Smooth muscle cell (in vitro differentiated cells): Measurements from ENCODE around the gene SFMBT2. TPM values are rescaled to one million over a fixed set of nuclear protein-coding genes. Genes with fewer than 3 reads are reported as not detected.

Source experiments
- DNase-seq: peaks from one replicate; lab custom pipeline; 2025; ENCODE audit not compliant: unreplicated experiment; lab: John Stamatoyannopoulos, UW
- H2AFZ ChIP-seq: fragments of 200-600 bp; sonication (generic); 2 replicates; pipeline ENCODE4 v1.6.0; 2016; ENCODE audit warnings: antibody characterized with exemption, low read depth, mild to moderate bottlenecking
- H3F3A ChIP-seq: fragments of 200-600 bp; sonication (generic); 2 replicates; pipeline ENCODE4 v1.6.0; 2017; ENCODE audit warnings: antibody characterized with exemption, low read depth
- H3K27ac ChIP-seq: fragments of 200-600 bp; sonication (generic); 2 replicates; pipeline ENCODE4 v1.5.1; 2016; ENCODE audit warnings: low read depth, mild to moderate bottlenecking
- H3K27me3 ChIP-seq: fragments of 200-600 bp; sonication (generic); 2 replicates; pipeline ENCODE4 v1.6.1; 2016; ENCODE audit warnings: low read depth, mild to moderate bottlenecking
- H3K36me3 ChIP-seq: fragments of 200-600 bp; sonication (generic); 2 replicates; pipeline ENCODE4 v1.5.1; 2016; ENCODE audit warnings: low read depth
- H3K4me1 ChIP-seq: fragments of 200-600 bp; sonication (generic); 2 replicates; pipeline ENCODE4 v1.5.1; 2016; ENCODE audit warnings: low read depth
- H3K4me2 ChIP-seq: fragments of 200-600 bp; sonication (generic); 2 replicates; pipeline ENCODE4 v1.6.0; 2016; ENCODE audit warnings: mild to moderate bottlenecking
- H3K4me3 ChIP-seq: fragments of 200-600 bp; sonication (generic); 2 replicates; pipeline ENCODE4 v1.5.1; 2016; ENCODE audit warnings: mild to moderate bottlenecking
- H3K79me2 ChIP-seq: fragments of 200-600 bp; sonication (generic); 2 replicates; pipeline ENCODE4 v1.6.0; 2016; ENCODE audit warnings: low read depth, mild to moderate bottlenecking
- H3K9ac ChIP-seq: fragments of 200-600 bp; sonication (generic); 2 replicates; pipeline ENCODE4 v1.6.0; 2016; ENCODE audit warnings: low read depth
- H3K9me3 ChIP-seq: fragments of 200-600 bp; sonication (generic); replicated peaks from 2 replicates; pipeline ENCODE4 v1.5.1; 2016; ENCODE audit warnings: low read depth
- H4K20me1 ChIP-seq: fragments of 200-600 bp; sonication (generic); 2 replicates; pipeline ENCODE4 v1.6.0; 2016; ENCODE audit warnings: low read depth
- WGBS: methylation state at CpG from one replicate; pipeline ENCODE4 v1.1.7; 2016; ENCODE audit warnings: low lambda C conversion rate; 5-methylcytosine and 5-hydroxymethylcytosine counted together
- polyA plus RNA-seq: library from polyadenylated mRNA; unstranded; fragments of >200 nt; fragmentation: Nextera tagmentation; extraction: Ambion mirVana; gene quantifications from 2 replicates; pipeline ENCODE4 v1.2.1, GENCODE V29; 2016
- total RNA-seq: library from RNA; depleted of rRNA; stranded (reverse); fragments of >200 nt; gene quantifications from 2 replicates; pipeline ENCODE4 v1.2.3, GENCODE V29; 2014
- TF ChIP-seq, protein P1 (sequence below): fragments of 200-600 bp; sonication (generic); IDR thresholded peaks from 2 replicates; pipeline ENCODE4 v1.5.1; 2017; ENCODE audit warnings: borderline replicate concordance, mild to moderate bottlenecking, antibody characterized with exemption; ENCODE audit not compliant: insufficient read depth, poor library complexity, severe bottlenecking

The SFMBT2 gene
- total and polyA plus RNA-seq, 2 experiments from 2014 or later: 0.90 to 1.4 TPM

DNA sequence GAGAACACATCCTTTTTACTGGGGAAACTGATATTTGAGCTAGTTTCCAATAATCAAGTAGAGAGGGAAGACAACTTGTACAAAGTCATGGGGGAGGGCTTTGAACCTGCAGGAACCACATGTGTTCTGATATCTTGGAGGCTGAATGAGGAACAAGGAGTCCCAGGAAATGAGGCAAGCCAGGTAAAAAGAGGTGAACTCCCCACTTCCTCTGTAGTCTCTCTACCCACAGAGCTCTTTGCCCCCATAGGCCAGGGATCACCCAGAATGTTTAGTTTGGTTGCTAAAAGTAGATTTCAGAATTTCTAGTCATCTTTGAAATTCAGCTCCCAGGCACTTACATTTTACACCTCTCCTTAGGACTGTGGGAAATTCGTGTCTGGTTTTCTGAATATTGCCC lies 276.4 kb downstream of the SFMBT2 start:
- no peak for DNase-seq
- Histone ChIP-seq H3K4me3 (no peak overlapping the region), H3K9ac (no peak overlapping the region), H3K9me3 (no peaks in the 10 kb centered on the region), H3K27ac (no peak overlapping the region), H3K79me2 (no peaks in the 10 kb centered on the region), H3F3A (no peaks in the 10 kb centered on the region), H3K27me3 (peaks cover 12% of the 10 kb centered on the region), H3K4me1 (no peaks in the 10 kb centered on the region), H4K20me1 (no peaks in the 10 kb centered on the region), H2AFZ (no peak overlapping the region), H3K4me2 (no peak overlapping the region), H3K36me3 (no peaks in the 10 kb centered on the region)
- WGBS: 50% methylated on average over 1 of the region's 1 CpG
- TF ChIP-seq, protein P1, sequence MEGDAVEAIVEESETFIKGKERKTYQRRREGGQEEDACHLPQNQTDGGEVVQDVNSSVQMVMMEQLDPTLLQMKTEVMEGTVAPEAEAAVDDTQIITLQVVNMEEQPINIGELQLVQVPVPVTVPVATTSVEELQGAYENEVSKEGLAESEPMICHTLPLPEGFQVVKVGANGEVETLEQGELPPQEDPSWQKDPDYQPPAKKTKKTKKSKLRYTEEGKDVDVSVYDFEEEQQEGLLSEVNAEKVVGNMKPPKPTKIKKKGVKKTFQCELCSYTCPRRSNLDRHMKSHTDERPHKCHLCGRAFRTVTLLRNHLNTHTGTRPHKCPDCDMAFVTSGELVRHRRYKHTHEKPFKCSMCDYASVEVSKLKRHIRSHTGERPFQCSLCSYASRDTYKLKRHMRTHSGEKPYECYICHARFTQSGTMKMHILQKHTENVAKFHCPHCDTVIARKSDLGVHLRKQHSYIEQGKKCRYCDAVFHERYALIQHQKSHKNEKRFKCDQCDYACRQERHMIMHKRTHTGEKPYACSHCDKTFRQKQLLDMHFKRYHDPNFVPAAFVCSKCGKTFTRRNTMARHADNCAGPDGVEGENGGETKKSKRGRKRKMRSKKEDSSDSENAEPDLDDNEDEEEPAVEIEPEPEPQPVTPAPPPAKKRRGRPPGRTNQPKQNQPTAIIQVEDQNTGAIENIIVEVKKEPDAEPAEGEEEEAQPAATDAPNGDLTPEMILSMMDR: no peak

DNA sequence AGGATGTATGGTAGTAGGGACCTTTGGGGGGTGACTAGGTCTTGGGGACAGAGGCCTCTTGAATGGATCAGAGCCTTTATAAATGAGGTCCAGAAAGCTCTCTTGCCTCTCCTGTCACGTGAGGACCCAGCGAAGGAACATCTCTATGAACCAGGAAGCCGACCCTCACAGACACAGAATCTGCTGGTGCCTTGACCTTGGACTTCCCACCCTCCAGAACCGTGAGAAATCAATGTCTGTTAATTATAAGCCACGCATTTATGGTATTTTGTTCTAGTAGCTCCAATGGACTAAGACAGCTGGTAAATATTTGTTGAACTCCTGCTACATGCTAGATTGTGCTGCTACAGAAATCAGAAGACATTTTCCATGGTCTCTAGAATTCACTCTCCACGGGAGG lies 276.9 kb downstream of the SFMBT2 start:
- no peak for DNase-seq
- 93% methylated on average over 6 of the region's 6 CpGs for WGBS
- Histone ChIP-seq H3K27me3 (peaks cover 12% of the 10 kb centered on the region), H3F3A (no peaks in the 10 kb centered on the region), H3K79me2 (no peaks in the 10 kb centered on the region), H3K4me3 (no peak overlapping the region), H3K27ac (no peak overlapping the region), H3K36me3 (no peaks in the 10 kb centered on the region), H4K20me1 (no peaks in the 10 kb centered on the region), H2AFZ (no peak overlapping the region), H3K9ac (no peak overlapping the region), H3K4me2 (no peak overlapping the region), H3K4me1 (no peaks in the 10 kb centered on the region), H3K9me3 (no peaks in the 10 kb centered on the region)
- TF ChIP-seq, protein P1: no peak

DNA sequence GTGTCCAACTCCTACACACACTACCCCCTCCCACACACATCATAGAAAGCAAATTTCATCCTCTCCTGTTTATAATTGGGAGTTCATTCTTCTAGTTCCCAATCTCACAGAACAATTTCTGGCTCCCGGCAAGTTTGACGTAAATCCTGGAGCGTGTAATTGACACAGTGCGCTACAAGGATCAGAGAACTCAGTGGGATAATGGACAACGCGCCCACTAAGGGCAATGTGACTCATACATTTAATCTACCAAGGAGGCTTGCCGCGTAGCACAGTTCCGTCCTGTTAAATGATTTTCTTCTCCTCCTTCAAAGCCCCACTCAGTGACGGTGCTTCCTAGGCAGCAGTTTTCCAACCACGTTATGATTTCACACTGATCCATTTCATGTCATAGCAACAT lies 277.6 kb downstream of the SFMBT2 start:
- no peak overlapping the region for H3K4me2 ChIP-seq
- H3K9ac ChIP-seq: no peak overlapping the region
- no peaks in the 10 kb centered on the region for H3F3A ChIP-seq
- no peak overlapping the region for H2AFZ ChIP-seq
- H3K4me1 ChIP-seq: no peaks in the 10 kb centered on the region
- H3K27me3 ChIP-seq: peaks cover 12% of the 10 kb centered on the region
- TF ChIP-seq, protein P1: no peak
- 72% methylated on average over 11 of the region's 11 CpGs for WGBS
- no peaks in the 10 kb centered on the region for H3K9me3 ChIP-seq
- no peak overlapping the region for H3K27ac ChIP-seq
- H3K4me3 ChIP-seq: no peak overlapping the region
- no peak for DNase-seq
- H3K36me3 ChIP-seq: no peaks in the 10 kb centered on the region
- H4K20me1 ChIP-seq: no peaks in the 10 kb centered on the region
- H3K79me2 ChIP-seq: no peaks in the 10 kb centered on the region

DNA sequence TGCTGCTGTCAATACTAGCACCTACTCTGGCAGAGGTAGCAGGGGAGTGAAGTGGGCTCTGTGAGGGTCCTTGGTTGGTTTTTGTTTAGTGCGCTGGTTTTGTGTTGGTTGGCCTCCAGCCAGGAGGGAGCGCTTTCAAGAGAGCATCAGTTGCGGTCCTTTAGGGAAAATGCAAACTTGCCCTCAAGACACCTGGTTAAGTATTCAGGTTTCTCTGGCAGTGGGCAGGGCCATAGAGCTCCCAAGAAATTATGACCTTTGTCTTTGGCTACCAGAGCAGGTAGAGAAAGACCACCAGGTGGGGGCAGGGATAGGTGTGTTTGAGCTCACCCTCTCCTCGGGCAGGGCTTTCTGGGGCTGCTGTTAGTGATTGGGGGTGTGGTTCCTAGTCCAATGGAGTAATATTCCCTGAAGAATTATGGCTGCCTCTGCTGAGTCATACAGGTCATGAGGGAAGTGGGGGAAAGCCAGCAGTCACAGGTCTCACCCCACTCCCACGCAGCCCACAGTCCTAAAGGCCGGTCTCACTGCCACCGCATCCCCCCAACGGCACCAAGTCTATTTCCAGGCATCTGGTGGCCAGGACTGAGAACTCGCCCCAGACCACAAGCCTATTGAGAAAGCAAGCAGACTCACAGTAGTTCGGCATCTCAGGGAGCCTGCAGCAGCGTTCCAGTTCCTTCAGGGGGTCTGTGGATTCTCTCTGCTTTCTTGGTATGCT lies 280.5 kb downstream of the SFMBT2 start:
- H3K4me1 ChIP-seq: no peaks in the 10 kb centered on the region
- TF ChIP-seq, protein P1: no peak
- no peak for DNase-seq
- 92% methylated on average over 11 of the region's 11 CpGs for WGBS
- no peaks in the 10 kb centered on the region for H3F3A ChIP-seq
- H3K4me3 ChIP-seq: no peak overlapping the region
- no peaks in the 10 kb centered on the region for H3K79me2 ChIP-seq
- H3K9me3 ChIP-seq: no peaks in the 10 kb centered on the region
- H2AFZ ChIP-seq: no peak overlapping the region
- no peak overlapping the region for H3K9ac ChIP-seq
- no peak overlapping the region for H3K4me2 ChIP-seq
- no peaks in the 10 kb centered on the region for H3K36me3 ChIP-seq
- no peaks in the 10 kb centered on the region for H4K20me1 ChIP-seq
- peaks cover 19% of the 10 kb centered on the region for H3K27me3 ChIP-seq
- H3K27ac ChIP-seq: no peak overlapping the region
